Bronchus fibroblast of lung (primary cell): Measurements from ENCODE around the gene TIPRL. TPM values are rescaled to one million over a fixed set of nuclear protein-coding genes. Genes with fewer than 3 reads are reported as not detected.

Source experiments
- total RNA-seq: library from RNA; depleted of rRNA; stranded (reverse); fragments of >200 nt; gene quantifications from 2 replicates; pipeline ENCODE4 v1.2.3, GENCODE V29; 2015

The TIPRL gene
- 19.5 and 22.2 TPM in 2 replicates for total RNA-seq

DNA sequence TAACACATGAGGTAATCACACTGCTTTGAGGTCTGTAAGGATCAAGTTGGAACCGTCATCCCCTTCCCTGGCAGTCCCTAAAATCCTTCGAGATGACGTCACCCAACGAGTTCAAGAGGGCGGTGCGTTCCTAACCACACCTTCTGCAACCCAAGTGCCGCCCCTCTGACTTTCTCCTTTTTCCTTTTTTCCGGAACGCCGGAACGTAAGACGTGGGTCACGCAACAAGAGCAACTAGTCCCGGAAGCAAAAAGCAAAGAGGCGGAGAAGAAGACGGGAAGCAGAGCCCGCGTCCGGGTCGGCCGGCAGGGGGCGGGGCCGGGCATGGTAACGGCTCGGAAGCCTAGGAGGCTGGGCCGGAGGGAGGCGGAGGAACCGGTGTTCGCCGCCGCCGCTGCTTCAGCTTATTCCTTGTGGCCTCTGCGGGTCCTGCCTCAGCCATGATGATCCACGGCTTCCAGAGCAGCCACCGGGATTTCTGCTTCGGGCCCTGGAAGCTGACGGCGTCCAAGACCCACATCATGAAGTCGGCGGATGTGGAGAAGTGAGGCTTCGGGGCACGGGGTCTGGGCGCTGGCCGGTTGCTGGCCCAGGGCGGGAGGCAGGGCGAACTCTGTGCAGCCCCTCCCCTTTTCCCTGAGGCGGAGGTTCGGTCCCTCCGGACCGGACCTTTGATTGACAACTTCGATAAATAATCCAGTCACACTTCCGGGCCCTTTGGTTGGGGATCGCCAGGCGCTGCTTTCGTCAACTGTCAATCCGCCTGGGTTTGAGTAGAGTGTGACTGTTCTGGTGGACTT is at the start of gene TIPRL:
Gene TIPRL, plus strand, starts transcription at position 325 of the 800 bp plus-strand sequence. Its CDS starts 116 bp downstream, at position 441.

DNA sequence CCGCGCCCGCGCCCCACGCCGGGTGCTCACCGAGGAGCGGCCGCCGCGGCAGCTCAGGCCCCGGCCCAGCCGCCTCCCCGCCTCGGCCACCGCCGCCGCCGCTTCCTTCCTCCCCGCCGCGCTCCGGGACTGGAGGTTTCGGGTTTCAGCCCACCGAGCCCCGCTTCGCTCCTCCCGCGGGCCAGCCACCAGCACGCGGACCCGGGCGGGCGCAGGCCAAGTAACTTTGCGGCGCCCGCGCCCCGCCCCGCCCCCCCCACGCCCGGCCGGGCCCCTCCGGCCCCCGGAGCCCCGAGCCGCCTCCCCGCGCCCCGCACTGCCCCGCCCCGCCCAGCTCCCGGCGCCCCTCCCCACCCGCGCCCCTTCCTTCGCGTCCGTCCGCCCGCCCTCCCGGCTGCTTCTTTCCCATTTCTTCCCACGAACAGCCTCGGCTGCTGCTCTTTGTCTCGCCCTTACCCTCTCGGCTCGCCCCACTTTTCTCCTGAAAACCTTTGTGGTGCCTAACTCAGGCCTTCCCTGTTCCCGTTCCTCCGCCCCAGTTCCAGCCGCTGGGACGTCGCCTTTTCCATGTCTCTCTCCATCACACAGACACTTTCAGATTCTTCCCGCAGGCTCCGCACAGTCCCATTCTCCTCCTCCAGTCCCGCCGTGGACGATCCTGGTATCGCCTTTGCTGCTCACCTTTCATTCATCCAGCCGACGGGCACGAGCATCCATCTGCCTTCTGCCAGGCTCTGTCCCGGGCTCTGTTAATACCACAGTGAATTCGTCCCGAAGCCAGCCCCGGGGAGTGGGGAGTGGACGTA is 41.9 kb upstream of the TIPRL start, which contains the start of gene GPR161:
Gene GPR161, minus strand, starts transcription at position 222 of the 806 bp plus-strand sequence. CDS start 32,080 bp downstream, outside the sequence.

DNA sequence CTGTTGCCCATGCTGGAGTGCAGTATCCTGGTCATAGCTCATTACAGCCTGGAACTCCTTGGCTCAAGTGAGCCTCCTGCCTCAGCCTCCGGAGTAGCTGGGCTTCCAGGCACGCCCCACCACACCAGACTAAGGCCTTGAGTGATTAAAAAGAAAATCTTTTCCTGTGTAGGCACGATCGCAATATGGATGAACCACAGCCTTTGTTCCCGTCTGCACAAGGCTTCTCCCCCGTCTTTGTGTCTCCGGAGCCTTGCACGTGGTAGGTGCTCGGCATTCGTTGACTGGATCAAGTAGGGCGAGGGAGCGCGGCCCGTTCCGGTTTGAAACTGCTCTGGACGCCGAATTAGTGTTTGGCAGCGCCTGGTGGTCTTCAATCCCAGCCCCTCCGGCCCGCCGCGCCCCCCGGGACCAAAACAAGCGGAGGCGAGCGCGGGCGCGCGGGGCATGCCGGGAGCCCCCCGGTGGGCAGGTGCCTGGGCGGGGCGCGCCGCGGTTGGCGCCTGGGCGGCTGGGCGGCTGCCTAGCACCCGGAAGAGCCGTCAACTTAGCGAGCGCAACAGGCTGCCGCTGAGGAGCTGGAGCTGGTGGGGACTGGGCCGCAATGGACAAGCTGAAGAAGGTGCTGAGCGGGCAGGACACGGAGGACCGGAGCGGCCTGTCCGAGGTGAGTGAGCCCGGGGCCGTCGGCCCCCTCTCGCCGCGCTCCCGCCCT is 46.9 kb downstream of the TIPRL start, which contains the start of gene SFT2D2:
Gene SFT2D2, plus strand, starts transcription at position 529 of the 715 bp plus-strand sequence. Its CDS starts 76 bp downstream, at position 605.

Other genes starting within 250 kb of the TIPRL start
- gene DCAF6, start 242.3 kb upstream of the TIPRL start, total RNA-seq = 28.5 and 30.3 TPM in 2 replicates
- 34.8 and 42.4 TPM in 2 replicates for gene MPC2, start 241.9 kb upstream of the TIPRL start, total RNA-seq
- gene GPR161, start 42.0 kb upstream of the TIPRL start, total RNA-seq = 8.9 and 11.1 TPM in 2 replicates
- 14.3 and 17.5 TPM in 2 replicates for gene SFT2D2, start 47.0 kb downstream of the TIPRL start, total RNA-seq
- gene TBX19, start 101.9 kb downstream of the TIPRL start, total RNA-seq = 0.34 and 0.59 TPM in 2 replicates